Keratinocyte (primary cell): ENCODE measurements around the gene SPTBN4. TPM values are rescaled to one million over a fixed set of nuclear protein-coding genes. Genes with fewer than 3 reads are reported as not detected.

Experiments
- DNase-seq: peaks from one replicate; pipeline ENCODE4 v3.0.0-alpha.2; 2011; ENCODE audit warnings: low read depth, missing footprints, low spot score
- FAIRE-seq: peaks from 2 replicates; lab custom pipeline; 2011; peaks lifted over from hg19 to GRCh38; lab: Jason Lieb, UNC
- H2AFZ ChIP-seq: 2 replicates; pipeline ENCODE4 v1.6.0; 2012; ENCODE audit warnings: low read length, control low read depth, inconsistent platforms; ENCODE audit not compliant: control insufficient read depth
- H3K27ac ChIP-seq: 2 replicates; pipeline ENCODE4 v1.5.1; 2011; ENCODE audit warnings: low read length; ENCODE audit not compliant: control insufficient read depth, insufficient read depth
- H3K27me3 ChIP-seq: 3 replicates; pipeline ENCODE4 v1.6.0; 2011; ENCODE audit warnings: low read length; ENCODE audit not compliant: control insufficient read depth, insufficient read depth; ENCODE audit errors: extremely low read depth
- H3K36me3 ChIP-seq, 2 experiments: 2 replicates in 1 of 2; 3 replicates in 1 of 2; pipeline ENCODE4 v1.5.1; 2011; ENCODE audit warnings: low read length in 2 of 2, mild to moderate bottlenecking in 1 of 2; ENCODE audit not compliant: control insufficient read depth in 2 of 2, insufficient read depth in 2 of 2; ENCODE audit errors: extremely low read depth in 1 of 2
- H3K4me1 ChIP-seq: 3 replicates; pipeline ENCODE4 v1.5.1; 2011; ENCODE audit warnings: low read length; ENCODE audit not compliant: control insufficient read depth, insufficient read depth; ENCODE audit errors: extremely low read depth
- H3K4me2 ChIP-seq: 3 replicates; pipeline ENCODE4 v1.6.0; 2011; ENCODE audit warnings: low read depth, low read length; ENCODE audit not compliant: control insufficient read depth, insufficient read depth; ENCODE audit errors: extremely low read depth
- H3K4me3 ChIP-seq, 3 experiments: fragments of 200-600 bp in 1 of 3; sonication (generic) in 1 of 3; 2 replicates in 2 of 3; 3 replicates in 1 of 3; pipeline ENCODE4 v1.5.1; 2011 to 2016; ENCODE audit warnings: low read length in 3 of 3, mild to moderate bottlenecking in 3 of 3, control low read depth in 2 of 3, inconsistent platforms in 1 of 3, low read depth in 1 of 3, mixed read lengths in 1 of 3, mixed run types in 1 of 3, moderate library complexity in 1 of 3; ENCODE audit not compliant: control insufficient read depth in 2 of 3, insufficient read depth in 2 of 3; ENCODE audit errors: extremely low read depth in 1 of 3
- H3K79me2 ChIP-seq: 2 replicates; pipeline ENCODE4 v1.6.0; 2012; ENCODE audit warnings: low read length; ENCODE audit not compliant: control insufficient read depth, insufficient read depth
- H3K9ac ChIP-seq: 3 replicates; pipeline ENCODE4 v1.6.0; 2011; ENCODE audit warnings: low read length; ENCODE audit not compliant: control insufficient read depth, insufficient read depth; ENCODE audit errors: extremely low read depth
- H3K9me1 ChIP-seq: 3 replicates; pipeline ENCODE4 v1.6.0; 2011; ENCODE audit warnings: low read length; ENCODE audit not compliant: control insufficient read depth, insufficient read depth; ENCODE audit errors: extremely low read depth
- H3K9me3 ChIP-seq: 2 replicates; pipeline ENCODE4 v1.5.1; 2012; ENCODE audit warnings: low read depth, low read length; ENCODE audit not compliant: control insufficient read depth
- H4K20me1 ChIP-seq: 3 replicates; pipeline ENCODE4 v1.6.0; 2011; ENCODE audit warnings: low read length; ENCODE audit not compliant: control insufficient read depth, insufficient read depth; ENCODE audit errors: extremely low read depth
- CTCF ChIP-seq, 3 experiments: IDR thresholded peaks in 1 of 3; conservative IDR thresholded peaks in 1 of 3; optimal IDR thresholded peaks in 1 of 3; 2 replicates in 2 of 3; 3 replicates in 1 of 3; pipeline versions ENCODE3 to v1.5.1; 2011; ENCODE audit warnings: low read length in 3 of 3, mild to moderate bottlenecking in 3 of 3, moderate library complexity in 2 of 3, control low read depth in 1 of 3, inconsistent platforms in 1 of 3; ENCODE audit not compliant: insufficient read depth in 2 of 3; ENCODE audit errors: extremely low read depth in 1 of 3
- EZH2 ChIP-seq: IDR thresholded peaks from one replicate; pipeline ENCODE4 v1.6.1; 2012; ENCODE audit warnings: inconsistent platforms, mild to moderate bottlenecking, low read length, moderate library complexity
- dilution Hi-C: fragments of 300-500 bp; cut with MboI; formaldehyde crosslinking; loops from one replicate; pipeline ENCODE4 v1.7.0; 2020; ENCODE audit warnings: low sequenced_read_pairs; ENCODE audit not compliant: extremely low pct_ligation_motif_present
- polyA plus RNA-seq, 5 experiments: library from polyadenylated mRNA; depleted of rRNA in 3 of 5; stranded (reverse) in 3 of 5; stranded (forward) in 1 of 5; unstranded in 1 of 5; fragments of >200 nt; gene quantifications; 1 replicate in 1 of 5; 2 replicates in 3 of 5; 3 replicates in 1 of 5; pipeline versions ENCODE4 v1.2.1 to v1.2.3, GENCODE V29; 2011 to 2012; ENCODE audit warnings: missing spikeins in 2 of 5, low read depth in 1 of 5, low replicate concordance in 1 of 5

The SPTBN4 gene
- polyA plus RNA-seq, 1 donor (not counting 4 experiments of a cell fraction or from before 2014, with no cell fraction given) = 0.17 TPM

DNA sequence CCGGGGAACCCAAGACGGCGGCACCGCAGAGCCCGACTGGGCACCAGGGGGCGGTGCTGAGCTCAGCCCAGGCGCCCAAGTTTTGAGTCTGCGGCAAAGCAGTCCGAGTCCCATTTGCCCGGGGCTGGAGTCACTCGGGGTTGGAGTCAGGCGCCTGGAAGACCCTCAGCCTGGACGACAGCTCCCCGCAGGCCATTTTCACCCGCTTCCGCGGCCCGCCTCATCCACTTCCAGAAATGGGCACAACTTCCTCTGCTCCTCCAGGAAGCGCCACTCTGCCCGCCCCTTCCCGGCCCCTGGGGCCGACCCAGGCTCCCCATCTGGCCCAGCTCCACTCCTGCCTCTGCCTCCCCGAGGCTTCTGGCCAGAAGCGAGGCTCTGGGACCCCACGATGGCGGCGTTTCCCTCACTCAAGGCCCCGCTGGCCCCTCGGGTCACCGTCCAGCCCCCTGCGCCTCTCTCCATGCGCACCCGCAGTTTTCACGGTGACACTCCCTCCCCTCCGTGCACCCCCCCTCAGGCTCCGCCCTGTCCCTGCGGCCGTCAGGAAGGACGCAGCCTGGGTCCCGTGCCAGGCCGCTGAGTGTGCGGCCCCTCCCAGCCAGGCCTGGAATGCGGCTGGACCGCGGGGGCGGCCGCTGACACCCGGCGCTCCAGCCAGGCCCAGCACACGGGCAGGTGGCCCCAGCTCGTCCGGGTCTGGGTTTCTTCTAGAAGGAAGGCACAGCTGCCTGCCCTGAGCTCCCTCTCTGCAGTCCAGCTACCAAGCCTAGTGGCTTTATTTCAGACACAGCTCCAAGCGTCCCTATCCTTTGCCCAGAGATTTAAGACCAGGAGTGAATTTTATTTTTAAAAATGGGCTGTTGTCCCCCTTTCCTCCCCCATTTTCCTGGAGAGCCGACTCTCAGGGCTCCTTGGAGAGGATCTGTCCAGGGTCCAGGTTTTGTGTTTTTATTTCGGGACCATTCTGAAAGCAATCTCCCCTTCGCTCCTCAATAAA, 45.7 kb upstream of the SPTBN4 start:
- FAIRE-seq (no peak), DNase-seq (no peak)
- Histone ChIP-seq H3K4me1 (peaks cover 10% of the 10 kb centered on the region), H3K9me1 (no peaks in the 10 kb centered on the region), H4K20me1 (no peaks in the 10 kb centered on the region), H3K4me2 (peak overlapping the region; percentile 96), H2AFZ (peak overlapping the region; percentile 85), H3K27me3 (no peaks in the 10 kb centered on the region), H3K4me3 (peak overlapping the region; percentile 46 to 77 (median 75)), H3K9ac (peak overlapping the region; percentile 86), H3K79me2 (peaks cover 28% of the 10 kb centered on the region), H3K9me3 (no peaks in the 10 kb centered on the region), H3K36me3 (peaks cover 0 to 6% of the 10 kb centered on the region in 2 experiments), H3K27ac (peak overlapping the region; percentile 90)
- dilution Hi-C loops = no loop called here
- TF ChIP-seq CTCF (optimal IDR thresholded peaks at IDR 0.05 in 1 of 3, IDR thresholded peaks at IDR 0.05 in 1 of 3, conservative IDR thresholded peaks at IDR 0.05 in 1 of 3; ENCODE audit: extremely low read depth in 1 of 3, insufficient read depth in 2 of 3, low read length in 3 of 3) = peak; percentile 75 to 99 (median 80)
- TF ChIP-seq EZH2 = no peak

DNA sequence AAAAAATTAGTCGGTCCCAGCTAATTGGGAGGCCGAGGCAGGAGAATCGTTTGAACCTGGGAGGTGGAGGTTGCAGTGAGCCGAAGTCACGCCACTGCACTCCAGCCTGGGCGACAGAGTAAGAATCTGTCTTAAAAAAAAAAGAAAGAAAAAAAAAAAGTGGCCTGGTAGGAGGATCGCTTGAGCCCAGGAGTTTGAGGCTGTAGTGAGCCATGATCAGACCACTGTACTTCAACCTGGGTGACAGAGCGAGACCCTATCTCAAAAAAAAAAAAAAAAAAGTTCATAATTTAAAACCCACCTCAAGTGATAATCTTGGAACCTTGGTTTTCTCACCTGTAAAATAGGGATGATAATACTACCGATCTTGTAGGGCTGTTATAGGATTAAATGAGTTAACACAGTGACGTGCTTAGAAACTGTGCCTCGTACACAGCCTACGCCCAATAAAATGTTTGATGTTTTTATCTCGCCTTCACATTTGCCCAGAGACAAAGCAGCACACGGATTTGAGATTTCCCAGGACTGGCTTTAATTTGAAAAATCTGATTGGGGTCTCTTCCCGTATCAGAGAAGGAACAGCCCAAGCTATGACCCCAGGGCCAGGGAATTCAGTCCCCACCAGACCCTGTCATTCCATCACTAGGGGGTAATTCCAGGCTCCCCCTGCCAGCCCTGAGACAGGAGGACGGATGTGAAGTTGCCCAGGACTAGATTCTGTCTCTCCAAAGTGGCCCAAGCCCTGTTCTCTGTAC, 44.6 kb upstream of the SPTBN4 start:
- Histone ChIP-seq H4K20me1 (no peaks in the 10 kb centered on the region), H3K9ac (peak overlapping the region; percentile 86), H3K79me2 (peaks cover 28% of the 10 kb centered on the region), H3K27me3 (no peaks in the 10 kb centered on the region), H2AFZ (no peak overlapping the region), H3K36me3 (peaks cover 0 to 6% of the 10 kb centered on the region in 2 experiments), H3K4me1 (peaks cover 7% of the 10 kb centered on the region), H3K27ac (peak overlapping the region; percentile 90), H3K4me3 (no peak overlapping the region), H3K9me1 (no peaks in the 10 kb centered on the region), H3K4me2 (peak overlapping the region; percentile 96), H3K9me3 (no peaks in the 10 kb centered on the region)
- DNase-seq (no peak), FAIRE-seq (no peak)
- no peak for TF ChIP-seq EZH2
- no peak for TF ChIP-seq CTCF (optimal IDR thresholded peaks at IDR 0.05 in 1 of 3, IDR thresholded peaks at IDR 0.05 in 1 of 3, conservative IDR thresholded peaks at IDR 0.05 in 1 of 3; ENCODE audit: extremely low read depth in 1 of 3, insufficient read depth in 2 of 3, low read length in 3 of 3)
- dilution Hi-C loops = no loop called here
